ENCODE data around the gene KPNA1.

- no peak for TF ChIP-seq CTCF (IDR thresholded peaks at IDR 0.05)
- no peak for TF ChIP-seq POLR2A (IDR thresholded peaks at IDR 0.05)
- TF ChIP-seq EP300 (IDR thresholded peaks at IDR 0.05), result no peak
- TF ChIP-seq POLR2AphosphoS5 (IDR thresholded peaks at IDR 0.05), result no peak
Observed at GRCh38 chr3:122520861-122521260, 6.1 kb upstream of the KPNA1 start.
